ENCODE data around the gene FNIP2. TPM values are rescaled to one million over a fixed set of nuclear protein-coding genes. Genes with fewer than 3 reads are reported as not detected.
"Not testable (repeated sequence)": the region's sequence is repeated elsewhere in the genome, so short reads cannot be mapped to it uniquely, and the experiment has no call there.

The FNIP2 gene
- total RNA-seq, 1 donor from 2014 or later: 57.2 TPM

DNA sequence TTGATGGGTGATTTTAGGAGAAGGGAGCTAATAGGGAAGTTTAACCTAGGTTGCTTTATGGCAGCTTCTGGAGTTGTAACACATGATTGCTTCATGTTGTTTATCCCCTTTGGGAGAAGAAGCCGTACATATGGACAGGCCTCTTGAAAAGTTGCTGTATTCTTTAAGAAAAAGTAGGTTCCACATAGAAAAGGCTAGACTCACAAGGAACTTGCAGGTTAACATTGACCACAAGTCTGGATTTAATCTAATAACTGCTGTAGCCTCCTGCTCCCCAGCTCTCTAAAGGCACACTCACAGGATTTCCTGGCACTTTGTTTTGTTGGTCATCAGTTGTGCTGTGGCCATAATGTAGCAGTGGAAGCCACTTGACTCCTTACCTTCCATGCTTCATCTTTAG, 19.7 kb downstream of the FNIP2 start:
- DNase-seq (ENCODE audit: low spot score): no peak

- no peak for DNase-seq (ENCODE audit: low spot score)
Observed at GRCh38 chr4:158789853-158790252, 21.0 kb downstream of the FNIP2 start.

- no peak for DNase-seq (ENCODE audit: low spot score)
Observed at GRCh38 chr4:158793021-158793420, 24.2 kb downstream of the FNIP2 start.

DNA sequence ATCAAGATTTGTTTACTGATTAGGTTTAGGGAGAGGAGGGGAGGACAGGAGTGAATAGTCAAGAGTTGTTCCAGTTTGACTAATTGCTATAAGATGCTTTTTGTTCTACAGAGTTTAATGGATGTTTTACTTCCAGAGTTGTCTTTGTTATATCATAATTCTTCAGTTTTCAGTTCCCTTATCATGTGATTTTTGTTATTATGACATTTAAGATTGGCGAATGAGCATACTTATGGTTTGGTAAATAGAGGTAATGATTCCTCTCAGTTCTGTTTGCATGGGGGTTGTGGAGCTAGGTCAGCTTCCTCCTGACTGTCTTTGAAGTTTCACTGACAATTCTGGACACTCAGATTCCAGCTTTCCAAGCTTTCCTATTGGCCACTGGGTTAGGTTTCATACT, 24.6 kb downstream of the FNIP2 start:
- DNase-seq (ENCODE audit: low spot score): not testable (repeated sequence)

DNA sequence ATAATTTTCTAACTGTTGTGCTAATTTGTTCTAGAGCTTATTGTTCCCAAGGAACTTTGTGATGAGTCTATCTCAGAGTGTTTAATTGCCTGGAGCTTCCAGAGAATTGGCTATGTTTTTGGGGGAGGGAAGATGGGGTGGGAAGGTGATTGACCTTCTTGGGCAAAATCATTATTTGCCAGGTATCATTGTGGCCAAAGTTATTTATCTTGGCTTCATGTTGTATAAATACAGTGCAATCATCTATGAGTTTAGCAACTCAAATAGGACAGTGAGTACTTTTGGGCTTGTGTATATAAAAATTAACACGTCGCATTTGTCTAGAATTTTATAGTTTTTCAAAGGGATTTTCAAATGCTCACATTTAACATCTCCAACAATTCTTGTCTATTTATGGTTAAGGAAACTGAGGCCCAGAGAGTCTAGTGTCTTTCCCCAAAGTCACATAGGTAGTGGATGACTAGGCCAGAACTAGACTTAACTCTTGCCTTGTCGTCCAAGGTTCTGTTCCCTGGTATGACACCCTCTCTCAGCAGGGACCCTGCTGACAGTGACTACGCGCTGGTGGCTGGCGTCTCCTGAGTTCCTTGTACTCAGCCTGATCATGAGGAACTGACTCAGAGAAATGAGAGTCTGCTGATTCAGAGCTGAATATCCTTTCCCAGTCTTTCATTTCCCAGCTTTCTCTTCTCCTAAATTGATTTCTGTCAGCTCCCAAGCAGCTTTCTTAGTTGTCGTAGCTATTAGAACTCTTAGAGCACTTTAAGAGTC, 27.7 kb downstream of the FNIP2 start:
- DNase-seq (ENCODE audit: low spot score): no peak

DNA sequence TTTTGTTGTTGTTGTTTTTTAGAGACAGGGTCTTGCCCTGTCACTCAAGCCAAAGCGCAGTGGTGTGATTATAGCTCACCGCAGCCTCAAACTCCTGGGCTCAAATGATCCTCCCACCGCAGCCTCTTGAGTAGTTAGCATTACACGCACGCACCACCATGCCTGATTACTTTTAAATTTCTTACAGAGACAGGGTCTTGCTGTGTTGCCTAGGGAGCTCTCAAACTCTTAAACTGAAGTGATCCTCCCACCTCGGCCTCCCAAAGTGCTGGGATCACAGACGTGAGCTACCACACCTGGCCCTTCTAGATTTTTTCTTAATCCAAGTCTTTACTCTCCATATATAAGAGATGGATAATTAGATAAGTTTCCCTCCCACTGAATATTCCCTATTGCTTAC, 29.2 kb downstream of the FNIP2 start:
- DNase-seq (ENCODE audit: low spot score): no peak

GRCh38 chr4:158799013-158799770, 30.4 kb downstream of the FNIP2 start:
- DNase-seq (ENCODE audit: low spot score): no peak

GRCh38 chr4:158799856-158800255, 31.0 kb downstream of the FNIP2 start:
- DNase-seq (ENCODE audit: low spot score): no peak

GRCh38 chr4:158801066-158801465, 32.2 kb downstream of the FNIP2 start:
- no peak for DNase-seq (ENCODE audit: low spot score)

GRCh38 chr4:158801677-158802076, 32.9 kb downstream of the FNIP2 start:
- no peak for DNase-seq (ENCODE audit: low spot score)

DNA sequence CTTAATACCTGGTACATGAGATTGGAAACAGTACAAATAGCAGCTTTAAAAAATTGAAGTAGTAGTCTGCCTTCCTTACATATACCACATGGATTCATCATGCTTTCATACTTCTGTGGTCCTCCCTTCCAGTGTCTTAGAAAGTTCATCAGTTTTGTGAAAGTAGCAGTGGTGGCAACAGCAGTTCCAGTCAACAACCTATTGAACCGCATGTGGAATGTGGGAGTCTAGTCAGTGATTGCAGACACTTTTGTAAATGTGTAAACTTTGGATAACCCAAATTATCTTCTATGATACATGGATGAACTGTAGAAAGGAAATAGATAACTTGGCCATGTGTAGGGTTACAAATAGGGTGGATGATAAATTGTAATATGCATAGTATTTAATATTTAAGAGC, 34.1 kb downstream of the FNIP2 start:
- no peak for DNase-seq (ENCODE audit: low spot score)

DNA sequence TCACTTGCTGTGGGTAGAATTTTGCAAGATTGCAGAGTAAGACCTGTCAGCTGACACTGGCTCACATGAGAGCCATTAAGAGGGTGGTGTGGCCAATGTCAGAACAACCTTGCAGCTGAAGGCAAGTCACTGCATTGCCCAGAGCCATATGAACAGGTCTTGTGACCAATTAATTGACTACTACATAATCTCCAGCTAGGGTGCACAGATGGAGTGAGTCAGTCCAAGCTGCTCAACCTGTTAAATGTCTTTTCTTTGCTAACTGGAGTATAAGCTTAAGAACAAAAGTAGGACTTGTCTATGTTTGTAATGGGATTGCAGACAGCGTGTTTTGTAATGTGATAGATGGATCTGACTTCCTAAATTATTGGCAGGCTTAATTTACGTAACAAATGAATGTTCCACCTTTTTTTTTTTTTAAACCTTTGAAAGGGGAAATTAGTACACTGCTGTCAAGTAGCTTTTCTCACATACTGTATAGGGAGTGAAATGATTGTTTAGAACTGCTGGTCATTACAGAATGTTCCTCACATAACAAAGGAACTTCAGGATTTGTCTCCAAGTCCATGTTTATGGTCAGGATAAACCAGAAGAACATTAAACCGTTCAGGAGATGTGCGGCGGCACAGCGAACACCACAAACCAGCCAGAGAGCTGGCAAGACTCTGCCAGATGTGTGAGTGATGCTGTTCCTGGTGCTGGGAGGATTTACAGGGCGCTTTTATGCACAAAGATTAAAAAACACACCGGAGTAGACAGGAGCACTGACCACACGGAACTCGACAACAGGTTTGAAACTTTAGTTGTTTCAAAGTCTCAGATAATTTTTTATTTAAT, 37.0 kb downstream of the FNIP2 start:
- no peak for DNase-seq (ENCODE audit: low spot score)

- no peak for DNase-seq (ENCODE audit: low spot score)
Observed at GRCh38 chr4:158807691-158808090, 38.9 kb downstream of the FNIP2 start.

DNA sequence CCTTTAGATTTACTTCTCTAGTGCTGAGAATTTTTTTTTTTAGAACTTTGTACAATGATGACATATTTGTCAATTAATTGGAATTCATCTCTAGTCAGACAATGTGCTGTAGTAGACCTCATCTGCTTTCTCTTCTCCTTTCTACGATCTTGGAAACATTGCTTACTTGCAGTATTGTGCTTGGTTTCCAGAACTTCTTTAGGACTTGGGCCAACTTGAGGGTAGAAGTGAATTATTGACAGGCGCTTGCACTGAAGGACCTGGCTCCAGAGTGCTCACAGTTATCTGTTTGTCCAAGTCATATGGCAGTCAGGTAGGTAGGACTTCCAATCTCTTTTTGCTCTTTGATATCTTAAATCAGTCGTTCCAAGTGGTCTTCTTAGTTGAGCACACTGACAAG, 39.6 kb downstream of the FNIP2 start:
- DNase-seq (ENCODE audit: low spot score): no peak

DNA sequence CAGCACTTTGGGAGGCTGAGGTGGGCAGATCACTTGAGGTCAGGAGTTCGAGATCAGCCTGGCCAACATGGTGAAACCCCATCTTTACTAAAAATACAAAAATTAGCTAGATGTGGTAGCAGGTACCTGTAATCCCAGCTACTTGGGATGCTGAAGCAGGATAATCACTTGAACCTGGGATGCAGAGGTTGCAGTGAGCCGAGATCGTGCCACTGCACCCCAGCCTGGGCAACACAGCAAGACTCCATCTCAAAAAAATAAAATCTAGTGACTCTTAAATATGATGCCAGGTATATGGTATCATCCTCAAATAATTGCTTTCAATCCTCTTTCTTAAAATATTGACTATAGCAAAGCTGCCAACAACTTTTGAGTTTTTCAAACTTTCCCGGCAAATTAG, 40.4 kb downstream of the FNIP2 start:
- DNase-seq (ENCODE audit: low spot score): not testable (repeated sequence)

DNA sequence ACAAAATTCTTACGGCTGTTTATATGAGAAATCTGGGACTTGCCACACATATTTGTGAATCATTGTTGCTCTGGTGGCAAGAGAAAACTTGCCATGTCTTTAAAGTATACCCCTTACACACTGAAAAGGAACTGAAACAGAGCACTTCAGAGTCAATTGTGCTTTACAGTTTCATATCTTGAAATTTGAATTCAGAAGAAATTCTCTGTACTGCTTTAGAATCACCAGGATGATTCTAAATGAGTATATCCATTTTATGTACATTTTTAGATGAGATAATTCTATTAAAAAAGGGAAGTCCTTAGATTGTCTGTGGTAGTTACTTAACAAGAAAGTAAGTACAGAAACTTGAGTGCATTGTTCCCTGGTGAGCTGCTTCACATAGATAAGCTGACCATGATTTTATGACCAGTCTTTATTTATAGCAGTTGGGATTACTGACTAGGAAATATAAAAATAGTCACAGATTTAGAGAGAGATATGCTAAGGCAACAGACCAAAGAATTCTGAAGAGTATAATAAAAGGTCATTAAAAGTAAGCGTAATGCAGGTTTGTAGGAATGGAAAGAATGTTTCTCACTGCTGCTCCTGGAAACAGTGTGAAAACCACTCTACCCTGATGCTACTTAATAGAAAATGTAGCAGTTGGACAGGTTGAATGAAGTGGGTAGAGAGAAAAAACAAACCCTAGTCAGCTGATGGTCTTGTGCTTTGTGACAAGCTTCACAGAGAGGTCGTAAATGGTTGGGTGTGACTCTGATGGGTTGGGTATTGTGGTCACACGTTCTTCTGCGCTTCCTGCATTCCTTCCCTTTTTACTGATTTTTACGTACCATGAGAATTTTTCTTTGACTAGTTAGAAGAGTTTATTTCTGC, 41.0 kb downstream of the FNIP2 start:
- DNase-seq (ENCODE audit: low spot score): no peak

- DNase-seq (ENCODE audit: low spot score): no peak
Observed at GRCh38 chr4:158810487-158811215, 41.8 kb downstream of the FNIP2 start.

DNA sequence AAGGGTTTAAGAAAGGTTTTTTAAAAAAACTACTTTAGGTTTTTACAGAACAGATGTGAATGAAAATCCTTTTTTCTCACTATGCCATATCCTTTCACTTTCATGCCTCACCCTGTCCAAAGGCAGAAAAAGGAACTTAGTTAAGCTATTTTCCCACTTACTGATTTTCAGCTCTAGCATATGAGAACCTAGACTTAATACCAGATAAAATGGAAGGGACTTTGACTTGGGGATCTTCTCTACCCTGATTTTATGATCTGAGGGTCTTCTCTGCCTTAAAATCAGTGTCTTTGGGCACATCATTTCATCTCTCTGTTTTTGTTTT, 42.4 kb downstream of the FNIP2 start:
- no peak for DNase-seq (ENCODE audit: low spot score)

- DNase-seq (ENCODE audit: low spot score): no peak
Observed at GRCh38 chr4:158811704-158812103, 42.9 kb downstream of the FNIP2 start.

- DNase-seq (ENCODE audit: low spot score): no peak
Observed at GRCh38 chr4:158812133-158812532, 43.3 kb downstream of the FNIP2 start.

Measured in mesenteric fat pad (tissue), 1 donor.